HPDE6-E6E7 (cell line): ENCODE results near the gene RASGRP2.

Experiments used
- DNase-seq: peaks from one replicate; pipeline ENCODE4 v3.0.0; 2011; ENCODE audit warnings: missing footprints; ENCODE audit errors: extremely low spot score

Gene RASGRP2

GRCh38 chr11:64698427-64698826, 45.5 kb downstream of the RASGRP2 start:
- no peak for DNase-seq

GRCh38 chr11:64697663-64698375, 46.1 kb downstream of the RASGRP2 start:
- DNase-seq: no peak

DNA sequence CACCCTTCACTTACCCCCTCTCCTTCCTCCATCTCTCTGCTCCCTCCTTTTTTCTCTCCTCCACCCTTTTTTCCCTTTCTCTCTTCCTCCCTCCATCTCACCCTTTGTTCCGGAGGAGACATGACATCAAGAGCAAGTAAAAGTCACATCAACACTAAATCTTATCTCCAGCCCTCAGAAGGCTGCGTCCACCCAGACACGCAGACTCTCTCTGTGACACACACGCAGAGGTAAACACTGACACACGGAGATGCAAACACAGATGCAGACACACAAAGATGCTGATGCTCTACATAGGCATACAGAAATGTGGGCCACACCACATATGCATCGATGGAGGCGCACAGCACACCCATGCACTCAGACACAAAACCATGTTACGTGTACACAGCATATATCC, 47.9 kb downstream of the RASGRP2 start:
- DNase-seq: no peak

GRCh38 chr11:64695548-64695947, 48.4 kb downstream of the RASGRP2 start:
- no peak for DNase-seq

DNA sequence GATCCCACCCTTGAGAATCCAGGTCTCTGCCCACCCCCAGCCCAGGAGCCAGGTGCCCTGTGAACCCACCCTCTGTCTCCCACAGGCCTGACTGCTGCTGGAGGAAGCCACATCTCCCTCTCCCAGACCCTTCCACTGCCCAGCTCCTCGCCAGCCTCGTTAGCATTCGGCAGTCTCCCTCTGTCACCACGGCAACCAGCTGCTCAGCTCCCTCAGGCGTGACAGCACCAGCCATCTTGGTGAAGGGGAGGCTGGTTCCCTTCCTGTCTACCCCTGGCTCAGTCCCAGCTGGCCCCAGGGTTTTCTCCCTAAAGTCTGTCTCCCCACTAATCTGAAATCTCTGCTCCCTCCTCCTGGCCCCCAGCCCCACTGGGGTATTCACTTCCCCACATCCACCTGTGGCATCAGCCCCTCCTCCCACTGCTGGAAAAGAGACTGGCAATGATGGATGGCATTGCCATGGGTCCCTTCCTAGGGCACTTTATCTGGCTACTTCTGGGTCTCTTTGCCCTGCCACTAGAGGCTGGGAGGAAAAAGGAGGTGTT, 49.0 kb downstream of the RASGRP2 start:
- DNase-seq: no peak

DNA sequence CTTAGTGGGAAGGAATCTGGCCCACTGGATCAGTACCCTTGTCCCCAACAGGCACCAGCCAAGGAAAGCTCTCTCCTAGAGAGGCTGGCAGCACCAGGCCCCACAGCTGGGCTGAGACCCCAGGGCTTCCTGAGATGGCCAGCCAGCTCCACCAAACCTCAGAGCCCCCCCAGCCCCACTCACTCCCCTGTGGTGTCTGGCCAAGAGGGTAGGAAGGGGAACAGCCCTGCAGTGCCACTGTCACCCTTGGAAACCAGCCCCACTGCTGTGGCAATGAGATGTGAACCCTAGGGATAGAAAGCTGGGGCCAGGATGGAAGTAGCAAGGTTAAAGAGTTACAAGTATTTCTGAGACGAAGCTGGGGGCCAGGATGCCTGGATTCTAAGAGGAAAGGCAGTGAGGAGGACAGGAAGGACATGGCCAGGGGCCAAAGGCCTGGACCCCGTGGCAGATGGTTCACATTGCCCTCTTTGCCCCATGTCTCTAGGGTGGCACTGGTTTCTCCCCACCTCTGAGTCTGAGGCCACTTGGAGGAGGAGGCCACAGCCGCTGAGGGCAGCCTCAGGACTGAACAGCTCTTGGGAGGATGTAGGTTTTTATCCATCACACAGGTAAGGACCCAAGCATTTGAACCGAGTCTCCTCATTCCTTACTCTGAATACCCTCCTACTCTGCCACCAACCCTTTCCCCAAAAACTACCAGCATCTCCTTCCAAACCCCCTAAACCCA, 49.8 kb downstream of the RASGRP2 start:
- DNase-seq: no peak

GRCh38 chr11:64692764-64693331, 51.1 kb downstream of the RASGRP2 start:
- no peak for DNase-seq

DNA sequence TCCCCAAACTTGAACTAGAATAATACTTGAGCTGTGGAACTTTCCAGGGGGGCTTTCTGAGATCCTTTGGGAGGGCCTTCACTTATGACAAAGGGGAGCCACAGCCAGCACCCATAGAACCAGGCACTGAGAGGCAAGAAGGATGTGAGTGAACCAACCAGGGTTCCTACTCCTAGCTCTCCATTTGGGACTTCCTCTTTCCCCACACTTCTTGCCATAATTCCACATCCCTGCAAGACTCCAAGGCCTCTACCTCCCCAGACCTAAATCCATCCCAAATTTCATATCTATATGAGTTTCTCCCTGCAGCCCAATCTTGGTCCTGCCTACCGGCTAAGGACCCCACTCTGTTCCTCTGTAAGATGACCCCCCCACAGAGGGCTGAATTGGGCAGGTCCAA, 52.4 kb downstream of the RASGRP2 start:
- DNase-seq: no peak

DNA sequence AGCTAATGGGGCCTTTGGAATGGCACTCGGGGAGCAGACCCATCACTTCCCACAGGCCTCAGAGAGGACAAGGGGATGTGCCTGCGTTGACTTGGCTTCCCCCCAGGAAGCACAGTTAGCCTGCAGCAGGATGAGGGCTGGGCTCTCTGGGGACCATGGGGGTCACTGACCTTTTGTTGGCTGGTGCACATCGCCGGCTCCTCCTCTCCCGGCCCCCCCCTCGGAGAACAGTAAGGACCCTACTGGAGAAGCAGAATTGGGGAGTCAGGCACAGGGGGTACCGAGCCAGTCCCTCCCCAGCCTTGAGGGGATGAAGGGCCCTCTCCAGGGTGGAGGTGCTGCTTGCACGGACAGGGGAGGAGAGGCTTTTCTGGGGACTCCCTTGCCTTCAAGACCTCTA, 53.7 kb downstream of the RASGRP2 start:
- DNase-seq: no peak

DNA sequence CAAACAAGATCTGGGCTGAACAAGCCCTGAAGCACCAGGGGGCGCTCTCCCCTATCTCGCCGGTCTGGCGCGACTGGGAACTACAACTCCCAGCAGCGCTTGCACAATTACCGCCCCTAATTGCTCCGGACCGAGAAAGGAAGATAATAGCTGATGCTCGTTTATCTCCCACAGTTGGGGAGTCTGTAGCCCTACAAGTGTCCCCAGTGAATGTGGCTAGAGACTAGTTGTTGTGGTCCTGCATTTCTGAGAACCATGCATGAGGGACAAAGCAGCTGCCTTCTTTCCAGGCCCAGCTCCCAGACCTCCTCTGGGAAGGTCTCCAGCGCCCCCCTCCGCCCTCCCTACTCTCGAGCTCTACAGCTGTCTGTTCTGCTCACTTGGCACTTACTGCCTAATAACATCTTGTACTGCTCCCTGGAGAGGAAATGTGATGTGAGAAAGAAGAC, 55.4 kb downstream of the RASGRP2 start:
- DNase-seq: peak; percentile 76

- DNase-seq: no peak
These were observed 56.1 kb downstream of the RASGRP2 start for GRCh38 chr11:64687643-64688533.

DNA sequence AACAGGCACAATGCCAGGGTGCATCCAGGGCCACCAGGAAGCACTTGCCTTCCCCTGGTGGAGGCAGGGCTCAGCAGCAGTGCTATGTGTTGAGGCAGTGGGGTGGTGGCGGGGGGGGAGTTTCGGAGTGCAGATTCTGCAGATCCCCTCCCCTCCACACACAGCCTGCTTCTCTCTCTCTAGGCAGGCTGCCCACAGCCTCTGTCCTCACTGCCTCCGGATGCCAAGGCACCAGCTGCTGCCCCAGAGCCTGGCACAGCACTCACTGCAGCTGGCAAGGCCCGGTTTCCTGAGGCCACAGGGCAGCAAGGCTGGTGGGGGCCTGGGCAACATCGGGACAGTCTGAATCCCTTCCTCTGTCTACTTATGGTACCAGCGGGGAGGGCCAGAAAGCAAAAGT, 56.7 kb downstream of the RASGRP2 start:
- DNase-seq: no peak

DNA sequence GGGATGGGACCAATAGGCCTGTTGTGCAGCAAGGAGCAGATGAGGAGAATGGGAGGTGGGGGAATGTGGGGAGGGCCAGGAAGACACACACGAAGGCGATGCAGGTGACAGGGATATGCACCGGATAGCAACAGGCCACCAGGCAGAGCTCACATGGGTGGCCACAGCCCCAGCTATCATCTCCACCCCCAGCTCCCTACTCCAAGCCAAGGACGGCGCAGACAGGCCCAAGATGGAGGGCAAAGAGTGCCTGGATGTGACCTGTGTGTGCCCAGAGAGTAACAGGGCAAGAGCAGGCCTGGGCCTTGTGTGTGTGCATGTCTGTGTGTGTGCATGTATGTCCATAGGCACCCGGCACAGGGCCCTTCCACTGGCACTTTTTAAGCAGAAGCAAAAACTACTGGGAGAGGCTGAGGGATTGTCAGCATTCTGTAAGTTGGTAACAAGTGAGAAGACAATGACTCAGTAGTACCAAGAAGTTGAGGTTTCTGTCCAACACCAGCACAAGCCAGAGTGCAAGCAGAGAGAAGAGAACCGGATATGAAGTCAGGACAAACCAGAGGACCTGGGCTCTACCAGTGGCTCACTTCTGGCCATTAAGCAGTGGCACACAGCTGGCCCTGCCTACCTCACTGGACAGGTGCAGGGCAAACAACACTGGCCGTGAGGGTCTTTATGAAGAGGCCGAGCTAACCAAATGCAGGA, 57.3 kb downstream of the RASGRP2 start:
- DNase-seq: no peak

DNA sequence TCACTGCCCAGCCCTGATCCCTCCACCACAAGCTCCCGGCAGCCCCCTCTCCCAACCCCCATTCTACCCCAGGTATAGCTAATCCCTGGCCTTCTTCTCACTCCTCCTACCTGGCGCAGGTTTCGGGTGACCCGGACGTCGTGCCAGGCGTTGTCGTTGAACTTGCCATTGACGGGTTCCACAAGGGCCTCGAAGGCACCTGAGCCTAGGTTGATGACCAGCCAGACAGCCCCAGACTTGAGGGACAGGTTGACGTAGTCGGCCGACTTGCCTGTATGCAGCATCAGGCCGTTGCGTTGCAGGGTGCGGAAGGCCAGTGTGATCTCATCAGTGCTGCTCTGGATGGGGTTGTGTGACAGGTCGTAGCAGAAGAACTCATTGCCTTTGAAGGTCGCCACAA, 58.4 kb downstream of the RASGRP2 start:
- no peak for DNase-seq

DNA sequence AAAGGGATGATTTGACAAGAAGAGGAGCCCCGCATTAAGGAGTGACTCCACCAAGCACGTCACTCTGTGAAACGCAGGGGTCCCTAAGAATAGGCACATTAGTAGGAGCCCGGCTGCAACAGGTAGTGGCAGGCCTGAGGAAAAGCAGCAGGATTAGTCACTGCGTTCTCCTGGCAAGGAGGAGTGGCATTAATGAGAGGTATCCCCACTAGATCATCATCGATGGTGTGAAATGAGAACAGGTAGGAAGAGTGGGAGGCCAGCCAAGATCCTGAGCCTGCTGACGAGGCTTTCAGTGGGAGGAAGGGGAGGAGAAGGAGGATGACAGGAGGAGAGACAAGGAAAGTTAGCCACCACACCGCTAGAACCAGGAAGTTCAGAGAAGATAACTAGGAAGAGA, 59.6 kb downstream of the RASGRP2 start:
- peak; percentile 94 for DNase-seq

DNA sequence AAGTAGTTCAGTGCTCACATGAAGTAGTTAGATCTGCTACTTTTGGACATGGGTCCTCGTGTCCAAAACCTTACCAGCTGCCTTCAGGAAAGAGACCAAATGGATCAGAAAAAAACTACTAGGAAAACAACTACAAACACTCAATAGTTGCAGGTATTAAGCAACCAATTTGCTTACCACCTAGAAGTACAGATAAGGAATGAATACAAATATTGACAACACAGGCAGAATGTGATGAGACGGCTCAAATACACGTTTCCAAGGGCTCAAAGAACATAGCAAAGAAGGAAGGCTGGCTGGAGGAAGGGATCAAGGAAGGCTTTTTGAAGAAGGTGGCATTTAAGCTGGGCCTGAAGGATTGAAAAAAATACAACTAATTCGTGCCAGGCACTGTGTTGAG, 62.8 kb downstream of the RASGRP2 start:
- DNase-seq: no peak

GRCh38 chr11:64679846-64680245, 64.1 kb downstream of the RASGRP2 start:
- DNase-seq: no peak

GRCh38 chr11:64677441-64678023, 66.4 kb downstream of the RASGRP2 start:
- no peak for DNase-seq
